ENCODE data around the gene CUEDC2.

- no peak for TF ChIP-seq CTCF (IDR thresholded peaks at IDR 0.05; ENCODE audit: low read length)
- no peak for TF ChIP-seq EZH2 (IDR thresholded peaks at IDR 0.05; ENCODE audit: borderline replicate concordance, low read length)
Observed at GRCh38 chr10:102384606-102385429, 47.6 kb downstream of the CUEDC2 start.
